GM13977 (cell line): ENCODE measurements around the gene LRRC58.
A peak's percentile ranks its signal among the peaks of the same experiment; 100 is the strongest.

Experiments used
- DNase-seq: peaks from one replicate; pipeline ENCODE4 v3.0.0; 2012; ENCODE audit warnings: low spot score
- CTCF ChIP-seq: IDR thresholded peaks from 2 replicates; pipeline ENCODE4 v1.5.1; 2012; ENCODE audit warnings: mild to moderate bottlenecking, control low read depth; ENCODE audit not compliant: insufficient read depth; ENCODE audit errors: extremely low read depth, missing control alignments
- in situ Hi-C: fragments of 300-500 bp; cut with MboI; formaldehyde crosslinking; loops from one replicate; pipeline ENCODE4 v1.12.0; 2022; ENCODE audit warnings: low sequenced_read_pairs, low pct_unique_long_range_greater_than_20kb, mixed read lengths, inconsistent platforms; ENCODE audit not compliant: unreplicated experiment

The LRRC58 gene

DNA sequence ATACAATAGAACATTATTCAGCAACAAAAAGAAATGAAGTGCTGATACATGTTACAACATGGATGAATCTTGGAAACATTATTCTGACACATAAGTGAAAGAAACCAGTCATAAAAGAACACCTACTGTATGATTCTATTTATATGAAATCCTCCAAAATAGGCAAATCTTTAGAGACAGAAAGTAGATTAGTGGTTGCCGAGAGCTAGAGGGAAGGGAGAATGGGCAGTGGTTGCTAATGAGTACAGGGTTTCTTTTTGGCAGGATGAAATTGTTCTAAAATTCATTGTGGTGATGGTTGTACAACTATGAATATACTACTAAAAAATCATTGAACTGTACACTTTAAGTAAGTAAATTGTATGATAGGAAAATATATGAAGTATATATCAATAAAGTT is 6.3 kb upstream of the LRRC58 start:
- TF ChIP-seq CTCF = no peak
- no peak for DNase-seq
- in situ Hi-C loops = no loop called here

DNA sequence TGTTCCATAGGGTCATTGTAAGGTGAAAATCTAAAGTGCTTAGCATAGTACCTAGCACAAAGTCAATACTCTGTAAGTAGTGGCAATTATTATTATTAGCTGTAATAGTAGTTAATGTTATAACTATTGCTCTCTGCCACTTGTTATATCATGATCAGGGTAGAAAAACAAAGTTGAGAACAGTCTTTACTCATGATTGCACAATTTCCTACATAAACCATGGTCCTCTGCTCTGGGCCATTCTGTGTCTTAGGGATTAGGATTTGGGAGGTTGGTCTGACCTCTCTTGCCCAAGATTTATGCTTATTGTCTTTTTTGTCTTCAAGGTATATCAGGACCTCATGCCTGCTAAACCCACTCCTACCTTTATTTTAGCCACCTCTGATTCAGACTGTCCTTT is 4.3 kb upstream of the LRRC58 start:
- TF ChIP-seq CTCF = no peak
- no peak for DNase-seq
- in situ Hi-C loops = no loop called here

- DNase-seq = no peak
- in situ Hi-C loops = no loop called here
- no peak for TF ChIP-seq CTCF
Measured at GRCh38 chr3:120352017-120352416, 2.9 kb upstream of the LRRC58 start.

- no peak for TF ChIP-seq CTCF
- no peak for DNase-seq
- in situ Hi-C loops = no loop called here
Measured at GRCh38 chr3:120350401-120350941, 1.3 kb upstream of the LRRC58 start.

- in situ Hi-C loops = no loop called here
- no peak for TF ChIP-seq CTCF
- no peak for DNase-seq
Measured at GRCh38 chr3:120349855-120350125, 636 bp upstream of the LRRC58 start.

DNA sequence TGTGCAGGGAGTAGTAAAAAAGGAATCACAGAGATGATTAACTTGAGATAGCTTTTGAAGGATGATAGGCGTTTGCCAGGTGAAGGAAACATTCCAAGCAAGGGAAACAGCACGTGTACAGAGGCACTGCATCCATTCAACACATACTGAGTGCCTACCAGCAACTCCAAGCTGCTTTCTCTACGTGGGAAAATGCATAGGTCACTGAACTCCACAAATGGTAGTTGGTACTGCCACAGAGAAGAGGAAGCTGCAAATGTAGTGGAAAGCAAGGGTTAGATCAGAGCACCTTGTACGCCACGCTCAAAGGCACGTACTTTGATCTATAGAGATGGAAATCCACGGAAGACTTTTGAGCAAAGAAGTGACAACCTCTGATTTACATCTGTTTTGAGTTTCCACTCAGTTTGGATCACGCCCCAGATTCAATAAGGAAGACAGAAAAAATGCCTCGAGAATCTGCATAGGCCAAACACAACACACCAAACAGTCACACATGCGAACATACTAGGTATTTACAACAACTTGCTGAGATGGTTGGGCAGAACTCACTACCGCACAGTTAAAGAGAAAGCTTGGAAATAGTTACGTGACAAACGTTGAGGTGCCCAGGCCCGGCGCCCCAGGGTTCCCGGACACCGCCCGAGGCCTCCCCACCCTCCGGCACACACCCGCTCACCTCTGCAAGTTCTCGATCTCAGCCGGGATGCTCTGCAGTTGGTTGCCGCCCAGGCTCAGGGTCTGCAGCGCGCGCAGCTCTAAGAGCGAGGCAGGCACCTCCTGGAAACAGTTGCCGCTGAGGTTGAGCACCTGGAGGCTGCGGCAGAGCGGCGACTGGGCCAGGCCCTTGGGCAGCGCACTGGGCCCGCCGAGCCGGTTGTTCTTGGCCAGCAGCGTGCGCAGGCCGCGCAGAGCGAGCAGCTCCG is 826 bp downstream of the LRRC58 start:
- TF ChIP-seq CTCF = no peak
- in situ Hi-C loops = no loop called here
- DNase-seq = peak; percentile 66
